Glutamatergic neuron (in vitro differentiated cells): ENCODE data around the gene MTCH1. TPM values are rescaled to one million over a fixed set of nuclear protein-coding genes. Genes with fewer than 3 reads are reported as not detected.

Experiments
- DNase-seq: peaks from one replicate; pipeline ENCODE4 v3.0.0; 2022
- H3K27ac Mint-ChIP-seq: one replicate; pipeline ENCODE4 v1.8.0; 2020; ENCODE audit warnings: mild to moderate bottlenecking, mixed read lengths, inconsistent platforms; ENCODE audit not compliant: unreplicated experiment
- H3K27me3 Mint-ChIP-seq: one replicate; pipeline ENCODE4 v1.8.0; 2020; ENCODE audit warnings: mild to moderate bottlenecking, moderate library complexity, mixed read lengths, inconsistent platforms; ENCODE audit not compliant: unreplicated experiment
- H3K36me3 Mint-ChIP-seq: one replicate; pipeline ENCODE4 v1.8.0; 2020; ENCODE audit warnings: mild to moderate bottlenecking, mixed read lengths, inconsistent platforms; ENCODE audit not compliant: unreplicated experiment
- H3K4me1 Mint-ChIP-seq: one replicate; pipeline ENCODE4 v1.8.0; 2020; ENCODE audit warnings: mild to moderate bottlenecking, low read depth, mixed read lengths, inconsistent platforms; ENCODE audit not compliant: unreplicated experiment
- H3K4me3 Mint-ChIP-seq: one replicate; pipeline ENCODE4 v1.8.0; 2020; ENCODE audit warnings: mild to moderate bottlenecking, mixed read lengths, inconsistent platforms; ENCODE audit not compliant: unreplicated experiment
- H3K9me3 Mint-ChIP-seq: one replicate; pipeline ENCODE4 v1.8.0; 2020; ENCODE audit warnings: mild to moderate bottlenecking, moderate library complexity, mixed read lengths, inconsistent platforms; ENCODE audit not compliant: unreplicated experiment
- CTCF ChIP-seq: fragments of 200-600 bp; sonication (generic); IDR thresholded peaks from one replicate; pipeline ENCODE4 v1.5.0; 2021; ENCODE audit not compliant: partially characterized antibody, unreplicated experiment
- total RNA-seq: library from RNA; stranded (reverse); fragmentation: NEBNext Ultra II Directional; extraction: Animal tissue kit (Norgen Biotek cat#: 25700); gene quantifications from one replicate; pipeline ENCODE4 v1.2.1, GENCODE V29; 2021; ENCODE audit not compliant: unreplicated experiment

MTCH1 gene
- total RNA-seq, 1 donor from 2014 or later: 179 TPM

GRCh38 chr6:36925809-36926208, 60.2 kb downstream of the MTCH1 start:
- DNase-seq: no peak
- Mint-ChIP-seq H3K9me3 (peaks cover 2% of the 10 kb centered on the region), H3K27ac (no peak overlapping the region), H3K27me3 (peaks cover 2% of the 10 kb centered on the region), H3K4me3 (no peak overlapping the region), H3K4me1 (peaks cover 19% of the 10 kb centered on the region), H3K36me3 (peaks cover 7% of the 10 kb centered on the region)
- no peak for TF ChIP-seq CTCF

GRCh38 chr6:36924778-36925374, 61.1 kb downstream of the MTCH1 start:
- Mint-ChIP-seq H3K27ac (no peak overlapping the region), H3K27me3 (peaks cover 2% of the 10 kb centered on the region), H3K4me1 (peaks cover 19% of the 10 kb centered on the region), H3K9me3 (peaks cover 2% of the 10 kb centered on the region), H3K4me3 (no peak overlapping the region), H3K36me3 (peaks cover 7% of the 10 kb centered on the region)
- no peak for TF ChIP-seq CTCF
- DNase-seq: no peak

DNA sequence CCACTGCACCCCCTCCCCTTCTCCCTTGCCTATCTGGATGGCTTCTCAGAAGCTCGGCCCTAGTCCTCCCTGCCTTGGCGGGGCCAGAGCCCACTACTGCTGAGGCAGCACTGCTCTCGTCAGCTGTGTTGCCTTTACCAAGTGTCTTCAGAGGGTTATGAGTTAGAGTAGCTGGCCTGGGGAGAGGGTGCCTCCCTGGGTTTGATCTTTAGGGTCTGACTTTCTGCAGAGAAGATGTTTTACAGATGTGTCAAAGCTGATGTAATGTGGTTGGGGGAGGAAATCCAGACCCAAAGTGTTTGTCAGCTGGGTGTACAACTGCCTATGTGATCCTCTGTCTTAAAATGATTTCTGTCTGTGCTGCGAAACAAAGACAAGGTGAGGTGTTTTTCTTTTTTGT, 61.9 kb downstream of the MTCH1 start:
- peaks cover 11% of the 10 kb centered on the region for H3K36me3 Mint-ChIP-seq
- H3K4me1 Mint-ChIP-seq: peaks cover 14% of the 10 kb centered on the region
- no peak overlapping the region for H3K4me3 Mint-ChIP-seq
- TF ChIP-seq CTCF: no peak
- H3K9me3 Mint-ChIP-seq: peaks cover 2% of the 10 kb centered on the region
- no peak for DNase-seq
- no peak overlapping the region for H3K27ac Mint-ChIP-seq
- H3K27me3 Mint-ChIP-seq: peaks cover 4% of the 10 kb centered on the region

GRCh38 chr6:36920546-36920945, 65.5 kb downstream of the MTCH1 start:
- H3K4me1 Mint-ChIP-seq: no peaks in the 10 kb centered on the region
- no peak overlapping the region for H3K27ac Mint-ChIP-seq
- no peak for TF ChIP-seq CTCF
- H3K27me3 Mint-ChIP-seq: peaks cover 4% of the 10 kb centered on the region
- no peak overlapping the region for H3K4me3 Mint-ChIP-seq
- H3K9me3 Mint-ChIP-seq: no peaks in the 10 kb centered on the region
- peaks cover 11% of the 10 kb centered on the region for H3K36me3 Mint-ChIP-seq
- no peak for DNase-seq

GRCh38 chr6:36920049-36920448, 65.9 kb downstream of the MTCH1 start:
- Mint-ChIP-seq H3K27me3 (peaks cover 6% of the 10 kb centered on the region), H3K9me3 (no peaks in the 10 kb centered on the region), H3K27ac (no peak overlapping the region), H3K4me3 (no peak overlapping the region), H3K36me3 (peaks cover 8% of the 10 kb centered on the region), H3K4me1 (no peaks in the 10 kb centered on the region)
- DNase-seq: no peak
- TF ChIP-seq CTCF: no peak

Other genes with a start within 250 kb of the MTCH1 start
- gene CPNE5, start 146.8 kb downstream of the MTCH1 start, total RNA-seq: 2.9 TPM
- gene PPIL1, start 111.4 kb downstream of the MTCH1 start, total RNA-seq: 28.6 TPM
- gene C6orf89, start 100.2 kb downstream of the MTCH1 start, total RNA-seq: 57.0 TPM
- not detected for gene PI16, start 31.5 kb downstream of the MTCH1 start, total RNA-seq
- not detected for gene FGD2, start 19.5 kb upstream of the MTCH1 start, total RNA-seq
- 22.7 TPM for gene PIM1, start 184.0 kb upstream of the MTCH1 start, total RNA-seq